ENCODE data around the gene SCNN1A. TPM values are rescaled to one million over a fixed set of nuclear protein-coding genes. Genes with fewer than 3 reads are reported as not detected.

The SCNN1A gene
- total RNA-seq, 2 experiments from 2014 or later, result 0.35 to 1.0 TPM

DNA sequence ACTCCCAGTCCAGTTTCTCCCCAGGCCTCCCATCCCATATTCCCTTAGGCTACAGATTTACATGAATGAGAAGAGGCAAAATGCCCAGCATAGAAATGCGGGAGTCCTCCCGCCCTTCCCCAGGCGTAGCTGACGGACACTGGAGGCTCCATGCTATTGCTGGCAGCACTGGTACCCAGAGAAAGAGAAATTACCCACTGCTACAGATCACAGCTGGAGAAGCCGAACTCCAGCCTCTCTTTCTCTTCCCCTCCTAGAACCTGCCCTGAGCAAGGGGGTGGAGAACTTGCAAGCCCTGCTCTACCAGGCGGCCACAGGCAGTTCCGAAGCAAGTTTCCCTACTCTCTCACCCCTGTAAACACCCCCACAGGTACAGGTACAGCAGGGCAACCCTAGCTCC, 12.2 kb upstream of the SCNN1A start:
- Histone ChIP-seq H4K20me1 (ENCODE audit: insufficient read depth, low read length) (no peaks in the 10 kb centered on the region), H3K36me3 (ENCODE audit: insufficient read depth, low read length) (no peaks in the 10 kb centered on the region), H3K9me2 (ENCODE audit: insufficient read depth, low read length) (no peaks in the 10 kb centered on the region), H3K9me3 (ENCODE audit: low read length) (no peaks in the 10 kb centered on the region), H3K4me3 (ENCODE audit: low read depth, low read length, poor library complexity, severe bottlenecking) (no peak overlapping the region), H3K27ac (ENCODE audit: low read depth, low read length, poor library complexity, severe bottlenecking) (no peak overlapping the region), H3K79me2 (ENCODE audit: insufficient read depth, low read depth, low read length) (no peaks in the 10 kb centered on the region), H3K4me1 (ENCODE audit: insufficient read depth, low read length, poor library complexity, severe bottlenecking) (no peaks in the 10 kb centered on the region), H2AFZ (ENCODE audit: low read length) (no peak overlapping the region), H3K4me2 (ENCODE audit: low read length) (no peak overlapping the region)
- intact Hi-C loops (cut with micrococcal nuclease; ENCODE audit: unreplicated experiment), result no loop called here
- TF ChIP-seq, protein P1, sequence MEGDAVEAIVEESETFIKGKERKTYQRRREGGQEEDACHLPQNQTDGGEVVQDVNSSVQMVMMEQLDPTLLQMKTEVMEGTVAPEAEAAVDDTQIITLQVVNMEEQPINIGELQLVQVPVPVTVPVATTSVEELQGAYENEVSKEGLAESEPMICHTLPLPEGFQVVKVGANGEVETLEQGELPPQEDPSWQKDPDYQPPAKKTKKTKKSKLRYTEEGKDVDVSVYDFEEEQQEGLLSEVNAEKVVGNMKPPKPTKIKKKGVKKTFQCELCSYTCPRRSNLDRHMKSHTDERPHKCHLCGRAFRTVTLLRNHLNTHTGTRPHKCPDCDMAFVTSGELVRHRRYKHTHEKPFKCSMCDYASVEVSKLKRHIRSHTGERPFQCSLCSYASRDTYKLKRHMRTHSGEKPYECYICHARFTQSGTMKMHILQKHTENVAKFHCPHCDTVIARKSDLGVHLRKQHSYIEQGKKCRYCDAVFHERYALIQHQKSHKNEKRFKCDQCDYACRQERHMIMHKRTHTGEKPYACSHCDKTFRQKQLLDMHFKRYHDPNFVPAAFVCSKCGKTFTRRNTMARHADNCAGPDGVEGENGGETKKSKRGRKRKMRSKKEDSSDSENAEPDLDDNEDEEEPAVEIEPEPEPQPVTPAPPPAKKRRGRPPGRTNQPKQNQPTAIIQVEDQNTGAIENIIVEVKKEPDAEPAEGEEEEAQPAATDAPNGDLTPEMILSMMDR (conservative IDR thresholded peaks at IDR 0.05; ENCODE audit: low read length), result no peak
- no peak for TF ChIP-seq EZH2phosphoT487 (IDR thresholded peaks at IDR 0.05; ENCODE audit: borderline replicate concordance, low read depth, low read length)
- POLR2A ChIA-PET, result interaction anchor here (0.9 kb wide), 1 partner anchor 10 kb away, joined by 3 read pairs; no protein-coding TSS in a partner anchor
- BruUV-seq (replicated peaks), result no TSS peak
- DNase-seq (ENCODE audit: low spot score), result no peak
- CTCF ChIA-PET (ENCODE audit: unreplicated experiment), result no interaction called here

DNA sequence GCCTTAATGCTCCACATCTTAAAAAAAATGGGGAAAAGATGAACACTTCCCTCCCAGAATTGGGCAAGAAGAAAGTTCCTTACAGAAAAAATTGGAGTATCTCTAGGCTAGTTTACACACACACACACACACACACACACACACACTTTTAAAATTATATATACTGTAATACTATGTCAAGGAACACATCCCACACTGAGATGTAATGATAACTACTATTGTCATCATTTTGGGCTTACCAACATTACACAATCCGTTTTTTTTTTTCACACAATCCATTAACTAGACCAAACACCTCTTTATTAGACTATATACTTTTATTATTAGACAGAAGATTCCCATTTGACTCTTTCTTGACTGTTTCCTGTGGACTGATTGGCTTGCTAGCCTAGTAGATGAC, 11.1 kb upstream of the SCNN1A start:
- no peak for DNase-seq (ENCODE audit: low spot score)
- Histone ChIP-seq H4K20me1 (ENCODE audit: insufficient read depth, low read length) (no peaks in the 10 kb centered on the region), H3K4me1 (ENCODE audit: insufficient read depth, low read length, poor library complexity, severe bottlenecking) (no peaks in the 10 kb centered on the region), H3K36me3 (ENCODE audit: insufficient read depth, low read length) (no peaks in the 10 kb centered on the region), H3K4me2 (ENCODE audit: low read length) (no peak overlapping the region), H3K79me2 (ENCODE audit: insufficient read depth, low read depth, low read length) (no peaks in the 10 kb centered on the region), H3K9me2 (ENCODE audit: insufficient read depth, low read length) (no peaks in the 10 kb centered on the region), H3K27ac (ENCODE audit: low read depth, low read length, poor library complexity, severe bottlenecking) (no peak overlapping the region), H2AFZ (ENCODE audit: low read length) (no peak overlapping the region), H3K4me3 (ENCODE audit: low read depth, low read length, poor library complexity, severe bottlenecking) (no peak overlapping the region), H3K9me3 (ENCODE audit: low read length) (no peaks in the 10 kb centered on the region)
- ChIA-PET CTCF (ENCODE audit: unreplicated experiment) (no interaction called here), POLR2A (no interaction called here)
- BruUV-seq (replicated peaks), result no TSS peak
- intact Hi-C loops (cut with micrococcal nuclease; ENCODE audit: unreplicated experiment), result no loop called here
- TF ChIP-seq, protein P1 (conservative IDR thresholded peaks at IDR 0.05; ENCODE audit: low read length), result no peak
- TF ChIP-seq EZH2phosphoT487 (IDR thresholded peaks at IDR 0.05; ENCODE audit: borderline replicate concordance, low read depth, low read length), result no peak

DNA sequence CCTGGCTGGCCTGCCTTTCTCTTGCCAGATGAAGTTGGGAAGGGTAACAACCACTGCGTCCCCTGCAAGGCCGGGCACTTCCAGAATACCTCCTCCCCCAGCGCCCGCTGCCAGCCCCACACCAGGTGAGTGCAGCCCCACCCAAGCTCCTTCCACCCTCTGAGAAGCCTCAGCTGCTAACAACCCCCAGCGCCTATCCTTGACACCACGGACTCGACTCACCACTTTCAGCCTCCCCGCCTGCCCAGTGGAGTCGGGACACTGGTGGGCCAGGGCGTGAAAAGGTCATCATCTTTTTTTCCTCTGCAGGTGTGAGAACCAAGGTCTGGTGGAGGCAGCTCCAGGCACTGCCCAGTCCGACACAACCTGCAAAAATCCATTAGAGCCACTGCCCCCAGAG, 10.7 kb upstream of the SCNN1A start:
- Histone ChIP-seq H3K4me2 (ENCODE audit: low read length) (no peak overlapping the region), H3K36me3 (ENCODE audit: insufficient read depth, low read length) (no peaks in the 10 kb centered on the region), H3K4me3 (ENCODE audit: low read depth, low read length, poor library complexity, severe bottlenecking) (no peak overlapping the region), H3K9me3 (ENCODE audit: low read length) (no peaks in the 10 kb centered on the region), H2AFZ (ENCODE audit: low read length) (no peak overlapping the region), H4K20me1 (ENCODE audit: insufficient read depth, low read length) (no peaks in the 10 kb centered on the region), H3K79me2 (ENCODE audit: insufficient read depth, low read depth, low read length) (no peaks in the 10 kb centered on the region), H3K4me1 (ENCODE audit: insufficient read depth, low read length, poor library complexity, severe bottlenecking) (no peaks in the 10 kb centered on the region), H3K9me2 (ENCODE audit: insufficient read depth, low read length) (no peaks in the 10 kb centered on the region), H3K27ac (ENCODE audit: low read depth, low read length, poor library complexity, severe bottlenecking) (no peak overlapping the region)
- intact Hi-C loops (cut with micrococcal nuclease; ENCODE audit: unreplicated experiment), result no loop called here
- no peak for DNase-seq (ENCODE audit: low spot score)
- TF ChIP-seq, protein P1 (conservative IDR thresholded peaks at IDR 0.05; ENCODE audit: low read length), result no peak
- no peak for TF ChIP-seq EZH2phosphoT487 (IDR thresholded peaks at IDR 0.05; ENCODE audit: borderline replicate concordance, low read depth, low read length)
- BruUV-seq (replicated peaks), result no TSS peak
- ChIA-PET CTCF (ENCODE audit: unreplicated experiment) (no interaction called here), POLR2A (no interaction called here)
